Measurements from ENCODE around the gene OTOG. TPM values are rescaled to one million over a fixed set of nuclear protein-coding genes. Genes with fewer than 3 reads are reported as not detected.

Gene OTOG
- total RNA-seq, 1 experiment from 2014 or later, result 0.35 TPM

GRCh38 chr11:17597770-17598169, 50.7 kb downstream of the OTOG start:
- peaks cover 10 to 23% of the 10 kb centered on the region in 2 experiments for H3K4me1 Mint-ChIP-seq
- H3K18ac ChIP-seq (ENCODE audit: insufficient read length, low read depth, low read length), result no peak overlapping the region
- H3K9me3 ChIP-seq (ENCODE audit: control insufficient read depth, low read depth, low read length), result peaks cover 6% of the 10 kb centered on the region
- H3K23ac ChIP-seq (ENCODE audit: insufficient read length, low read depth, low read length), result no peak overlapping the region
- no peaks in the 10 kb centered on the region for H3K23me2 ChIP-seq (ENCODE audit: insufficient read length, low read depth, low read length, poor library complexity, severe bottlenecking)
- H2BK5ac ChIP-seq (ENCODE audit: insufficient read length, low read length), result no peak overlapping the region
- WGBS (ENCODE audit: extremely low coverage, insufficient read length, low lambda C conversion rate), result no CpG with 5 or more reads among the region's 5 CpGs
- H2BK15ac ChIP-seq (ENCODE audit: low read depth, low read length), result no peak overlapping the region
- no peak overlapping the region for H3K56ac ChIP-seq (ENCODE audit: insufficient read length, low read depth, low read length)
- no peak overlapping the region for H2BK120ac ChIP-seq (ENCODE audit: low read depth, low read length, poor library complexity, severe bottlenecking)
- H3K79me2 ChIP-seq (ENCODE audit: insufficient read depth, low read length), result no peaks in the 10 kb centered on the region
- H4K8ac ChIP-seq (replicated peaks; ENCODE audit: insufficient read length, low read depth, low read length), result no peak overlapping the region
- no peak overlapping the region for H2AFZ ChIP-seq (ENCODE audit: low read length)
- H2BK20ac ChIP-seq (ENCODE audit: low read depth, low read length, poor library complexity, severe bottlenecking), result no peak overlapping the region
- H3K4me1 ChIP-seq (ENCODE audit: insufficient read depth, low read length), result no peaks in the 10 kb centered on the region
- H2AK5ac ChIP-seq (ENCODE audit: insufficient read length, low read length), result no peak overlapping the region
- H4K20me1 ChIP-seq (ENCODE audit: control insufficient read depth, insufficient read depth, insufficient read length), result peaks cover 2% of the 10 kb centered on the region
- H3K27ac Mint-ChIP-seq, result no peak overlapping the region
- no peak overlapping the region for H4K91ac ChIP-seq (ENCODE audit: insufficient read length, low read depth, low read length)
- H3K36me3 Mint-ChIP-seq (ENCODE audit: insufficient read depth in 1 of 3, low read depth in 3 of 3), result peaks cover 0 to 4% (median 0%) of the 10 kb centered on the region in 3 experiments; a peak in 2 of 7 replicates
- H3K14ac ChIP-seq (ENCODE audit: insufficient read depth, low read length), result no peak overlapping the region
- H3K4me2 ChIP-seq (ENCODE audit: insufficient read depth, insufficient read length, low read length), result no peak overlapping the region
- no peak overlapping the region for H2BK12ac ChIP-seq (ENCODE audit: insufficient read length, low read depth, low read length)
- no peaks in the 10 kb centered on the region for H3K27me3 ChIP-seq (ENCODE audit: insufficient read depth, low read length)
- H3K4ac ChIP-seq (ENCODE audit: low read depth, low read length), result no peak overlapping the region
- H3K27ac ChIP-seq (ENCODE audit: insufficient read length, low read depth, low read length), result no peak overlapping the region
- peaks cover 55% of the 10 kb centered on the region for H3K27me3 Mint-ChIP-seq (ENCODE audit: low read depth)
- H3T11ph ChIP-seq (ENCODE audit: low read length), result no peak overlapping the region
- peak; percentile 8 for DNase-seq
- no peak overlapping the region for H3K9ac ChIP-seq (ENCODE audit: extremely low read depth, insufficient read length, low read length)
- H4K5ac ChIP-seq (ENCODE audit: insufficient read length, low read depth, low read length), result no peak overlapping the region
- H3K9me3 Mint-ChIP-seq, result peaks cover 3 to 7% of the 10 kb centered on the region in 2 experiments; a peak in 3 of 5 replicates
- TF ChIP-seq CTCF (conservative IDR thresholded peaks at IDR 0.05), result no peak
- H3K79me1 ChIP-seq (ENCODE audit: insufficient read depth, low read depth, low read length, poor library complexity, severe bottlenecking), result no peaks in the 10 kb centered on the region
- H3K4me3 Mint-ChIP-seq, result no peak overlapping the region
